HCT116 (cell line): Measurements from ENCODE around the gene SNX25. TPM values are rescaled to one million over a fixed set of nuclear protein-coding genes. Genes with fewer than 3 reads are reported as not detected.

Experiments
- ATAC-seq: fragments of 200-7000 bp; cut with Tn5 transposase; 2 replicates; pipeline ENCODE4 v1.9.1; 2020; ENCODE audit warnings: mild to moderate bottlenecking, moderate library complexity
- BruUV-seq: library from RNA; stranded (reverse); fragments of 400-500 nt; replicated peaks from 2 replicates; lab custom pipeline; 2021; lab: Mats Ljungman, UMichigan
- CTCF ChIA-PET: fragments of 300-600 bp; sonication (Branson Sonifier 250); formaldehyde crosslinking; loops from one replicate; lab custom pipeline; 2021; ENCODE audit warnings: antibody characterized with exemption; lab: Charles Lee
- POLR2A ChIA-PET: fragments of 300-600, 350-600 bp; sonication (Branson Sonifier 250); formaldehyde crosslinking; loops from one replicate; lab custom pipeline; 2021; ENCODE audit warnings: antibody characterized with exemption; lab: Charles Lee
- RAD21 ChIA-PET, 2 experiments: fragments of 300-600 bp; sonication (Branson Sonifier 250); formaldehyde crosslinking; loops; one replicate each; lab custom pipeline; 2023; ENCODE audit warnings: low total read pairs in 2 of 2; ENCODE audit not compliant: uncharacterized antibody in 2 of 2, unreplicated experiment in 2 of 2, low non-redundant PET in 1 of 2; lab: Charles Lee
- DNase-seq: peaks from one replicate; pipeline ENCODE4 v3.0.0-alpha.2; 2010; ENCODE audit warnings: low read depth, low spot score
- H2AFZ ChIP-seq: fragments of 200-600 bp; shearing (Covaris generic), sonication (generic); 2 replicates; pipeline ENCODE4 v1.6.1; 2017; ENCODE audit warnings: low read depth, mixed run types, mixed read lengths, antibody characterized with exemption, low read length; ENCODE audit not compliant: poor library complexity, severe bottlenecking
- H3K27ac ChIP-seq: 2 replicates; pipeline ENCODE4 v1.5.1; 2012; ENCODE audit warnings: low read depth, low read length
- H3K27me3 ChIP-seq: fragments of 200-600 bp; sonication (generic); 2 replicates; pipeline ENCODE4 v1.6.1; 2016; ENCODE audit warnings: mixed run types, low read length, mixed read lengths; ENCODE audit not compliant: insufficient read depth
- H3K36me3 ChIP-seq, 2 experiments: fragments of 200-500 bp in 1 of 2; fragments of 200-600 bp in 1 of 2; sonication (Bioruptor generic) in 1 of 2; sonication (generic) in 1 of 2; 2 replicates each; pipeline versions ENCODE4 v1.5.1 to v1.6.1; 2014 to 2016; ENCODE audit warnings: low read length in 2 of 2, inconsistent platforms in 1 of 2, mixed read lengths in 1 of 2, mixed run types in 1 of 2; ENCODE audit not compliant: insufficient read depth in 2 of 2, control insufficient read depth in 1 of 2
- H3K4me1 ChIP-seq, 2 experiments: fragments of 200-600 bp in 1 of 2; sonication (generic) in 1 of 2; 2 replicates each; pipeline versions ENCODE4 v1.5.1 to v1.6.1; 2012 to 2017; ENCODE audit warnings: low read length in 2 of 2, inconsistent platforms in 1 of 2, mild to moderate bottlenecking in 1 of 2, mixed read lengths in 1 of 2, mixed run types in 1 of 2, moderate library complexity in 1 of 2; ENCODE audit not compliant: insufficient read depth in 2 of 2, control insufficient read depth in 1 of 2
- H3K4me2 ChIP-seq: fragments of 200-600 bp; sonication (generic); 2 replicates; pipeline ENCODE4 v1.6.1; 2017; ENCODE audit warnings: mixed run types, low read length, mixed read lengths
- H3K4me3 ChIP-seq, 2 experiments: fragments of 200-600 bp in 1 of 2; sonication (generic) in 1 of 2; replicated peaks in 1 of 2; 2 replicates each; pipeline ENCODE4 v1.5.1; 2011 to 2016; ENCODE audit warnings: low read length in 2 of 2, control low read depth in 1 of 2, low read depth in 1 of 2, mild to moderate bottlenecking in 1 of 2, mixed read lengths in 1 of 2, mixed run types in 1 of 2
- H3K79me2 ChIP-seq: fragments of 200-600 bp; sonication (generic); 2 replicates; pipeline ENCODE4 v1.6.1; 2017; ENCODE audit warnings: mild to moderate bottlenecking, mixed run types, low read length, moderate library complexity, mixed read lengths; ENCODE audit not compliant: insufficient read depth
- H3K9ac ChIP-seq: fragments of 200-600 bp; sonication (generic); 2 replicates; pipeline ENCODE4 v1.6.1; 2016; ENCODE audit warnings: low read length, mixed read lengths
- H3K9me2 ChIP-seq: fragments of 200-600 bp; sonication (generic), shearing (Covaris generic); 2 replicates; pipeline ENCODE4 v1.6.1; 2017; ENCODE audit warnings: mixed run types, mild to moderate bottlenecking, moderate library complexity; ENCODE audit not compliant: insufficient read depth
- H3K9me3 ChIP-seq, 2 experiments: fragments of 200-500 bp in 1 of 2; fragments of 200-600 bp in 1 of 2; sonication (Bioruptor generic) in 1 of 2; sonication (generic) in 1 of 2; 2 replicates each; pipeline ENCODE4 v1.6.1; 2014 to 2017; ENCODE audit warnings: low read length in 2 of 2, mixed read lengths in 2 of 2, inconsistent platforms in 1 of 2, low read depth in 1 of 2, mild to moderate bottlenecking in 1 of 2, mixed run types in 1 of 2, moderate library complexity in 1 of 2; ENCODE audit not compliant: control insufficient read depth in 1 of 2, insufficient read depth in 1 of 2
- H4K20me1 ChIP-seq: fragments of 200-600 bp; sonication (generic), shearing (Covaris generic); 2 replicates; pipeline ENCODE4 v1.6.1; 2017; ENCODE audit warnings: mixed run types, mild to moderate bottlenecking, moderate library complexity; ENCODE audit not compliant: insufficient read depth
- ELF1 ChIP-seq: IDR thresholded peaks from 2 replicates; pipeline ENCODE4 v1.6.1; 2012; ENCODE audit warnings: low read depth, borderline replicate concordance
- EZH2 ChIP-seq: fragments of 200-600 bp; sonication (generic); IDR thresholded peaks from 2 replicates; pipeline ENCODE4 v1.6.1; 2017; ENCODE audit warnings: antibody characterized with exemption, mixed run types
- EZH2phosphoT487 ChIP-seq: fragments of 200-600 bp; IDR thresholded peaks from 2 replicates; pipeline ENCODE4 v1.6.1; 2018; ENCODE audit warnings: antibody characterized with exemption, borderline replicate concordance
- FOSL1 ChIP-seq: IDR thresholded peaks from 2 replicates; pipeline ENCODE4 v1.6.1; 2012; ENCODE audit warnings: low read depth
- JUND ChIP-seq: IDR thresholded peaks from 2 replicates; pipeline ENCODE4 v1.6.1; 2012
- POLR2A ChIP-seq: IDR thresholded peaks from 2 replicates; pipeline ENCODE4 v1.7.0; 2011; ENCODE audit warnings: borderline replicate concordance; ENCODE audit not compliant: insufficient read depth, insufficient read length; ENCODE audit errors: extremely low read depth
- RAD21 ChIP-seq: IDR thresholded peaks from 2 replicates; pipeline ENCODE4 v1.6.1; 2012; ENCODE audit warnings: low read depth, mild to moderate bottlenecking
- SIN3A ChIP-seq: IDR thresholded peaks from 2 replicates; pipeline ENCODE4 v1.6.1; 2012; ENCODE audit warnings: low read depth
- SRF ChIP-seq: IDR thresholded peaks from 2 replicates; pipeline ENCODE4 v1.6.1; 2012; ENCODE audit warnings: low read depth
- TCF7L2 ChIP-seq: IDR thresholded peaks from 2 replicates; pipeline ENCODE4 v1.7.0; 2011; ENCODE audit warnings: borderline replicate concordance, inconsistent platforms; ENCODE audit not compliant: insufficient read depth, insufficient read length; ENCODE audit errors: extremely low read depth
- YY1 ChIP-seq: IDR thresholded peaks from 2 replicates; pipeline ENCODE4 v1.6.1; 2011; ENCODE audit warnings: low read length, low read depth, moderate library complexity, mild to moderate bottlenecking; ENCODE audit not compliant: insufficient replicate concordance; ENCODE audit errors: extremely low read depth
- ZFX ChIP-seq: fragments of 450-650 bp; IDR thresholded peaks from 2 replicates; pipeline ENCODE4 v1.6.1; 2017
- ZNF274 ChIP-seq: fragments of 200-500 bp; sonication (Bioruptor generic); IDR thresholded peaks from 2 replicates; pipeline ENCODE4 v1.6.1; 2014; ENCODE audit warnings: mild to moderate bottlenecking, low read depth, low read length, inconsistent platforms
- intact Hi-C: fragments of 100-400 bp; cut with micrococcal nuclease; formaldehyde crosslinking; loops from 2 replicates; pipeline ENCODE4 v1.10.0; 2022
- total RNA-seq: library from RNA; stranded (reverse); gene quantifications from one replicate; pipeline ENCODE4 v1.2.1, GENCODE V29; 2021; ENCODE audit not compliant: unreplicated experiment
- TF ChIP-seq, protein P1 (sequence below), 3 experiments: fragments of 200-600 bp in 1 of 3; sonication (generic) in 1 of 3; IDR thresholded peaks in 2 of 3; conservative IDR thresholded peaks in 1 of 3; 2 replicates each; pipeline ENCODE4 v1.5.1; 2012 to 2017; ENCODE audit warnings: low read depth in 2 of 3, low read length in 2 of 3, antibody characterized with exemption in 1 of 3, borderline replicate concordance in 1 of 3, control low read depth in 1 of 3, mild to moderate bottlenecking in 1 of 3, mixed read lengths in 1 of 3, mixed run types in 1 of 3, moderate library complexity in 1 of 3; ENCODE audit not compliant: insufficient read depth in 1 of 3
- TF ChIP-seq, protein P2 (sequence below): IDR thresholded peaks from 2 replicates; pipeline ENCODE4 v1.6.1; 2011; ENCODE audit warnings: mild to moderate bottlenecking, low read length, moderate library complexity; ENCODE audit not compliant: insufficient replicate concordance; ENCODE audit errors: extremely low read depth

The SNX25 gene
- total RNA-seq, 1 experiment from 2014 or later: 20.9 TPM

GRCh38 chr4:185249105-185249504 lies 39.7 kb downstream of the SNX25 start:
- DNase-seq (no peak), ATAC-seq (no peak)
- intact Hi-C loops: no loop called here
- H3K4me3 ChIP-seq: no peak overlapping the region
- H3K4me1 ChIP-seq: no peaks in the 10 kb centered on the region
- BruUV-seq: no TSS peak
- CTCF ChIA-PET: no interaction called here
- H3K4me2 ChIP-seq: no peak overlapping the region
- no peaks in the 10 kb centered on the region for H4K20me1 ChIP-seq
- H3K9me3 ChIP-seq: no peaks in the 10 kb centered on the region
- POLR2A ChIA-PET: no interaction called here
- H3K27ac ChIP-seq: no peak overlapping the region
- no peak overlapping the region for H2AFZ ChIP-seq
- H3K9me2 ChIP-seq: no peaks in the 10 kb centered on the region
- no peaks in the 10 kb centered on the region for H3K36me3 ChIP-seq
- TF ChIP-seq RAD21: no peak
- no peak for TF ChIP-seq EZH2
- RAD21 ChIA-PET: no interaction called here
- H3K9ac ChIP-seq: no peak overlapping the region
- no peaks in the 10 kb centered on the region for H3K27me3 ChIP-seq
- peaks cover 6% of the 10 kb centered on the region for H3K79me2 ChIP-seq

DNA sequence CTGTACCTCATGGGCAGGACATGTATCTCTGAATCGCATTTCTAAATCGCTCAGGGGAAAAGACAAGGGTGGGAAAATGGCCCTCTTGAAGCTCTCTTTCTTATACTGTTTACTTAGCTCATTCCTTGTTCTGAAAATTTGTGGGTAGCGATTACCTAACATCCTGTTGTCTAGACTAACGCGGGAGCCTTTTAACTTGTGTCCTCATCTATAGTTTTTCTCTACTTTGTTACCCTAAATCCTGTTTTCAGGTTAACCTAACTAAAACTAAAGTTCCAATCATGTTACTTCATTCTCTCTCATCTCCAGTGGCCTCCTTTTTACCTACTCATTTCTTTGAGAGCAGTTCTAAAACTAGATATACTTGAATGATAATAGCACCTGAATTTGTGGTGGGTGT lies 45.0 kb downstream of the SNX25 start:
- no TSS peak for BruUV-seq
- RAD21 ChIA-PET: no interaction called here
- Histone ChIP-seq H3K9ac (no peak overlapping the region), H3K9me2 (no peaks in the 10 kb centered on the region), H3K9me3 (no peaks in the 10 kb centered on the region), H3K4me3 (no peak overlapping the region), H3K27ac (no peak overlapping the region), H3K36me3 (no peaks in the 10 kb centered on the region), H3K4me1 (peaks cover 6 to 29% of the 10 kb centered on the region in 2 experiments; a peak in 3 of 4 replicates), H3K4me2 (no peak overlapping the region), H2AFZ (no peak overlapping the region), H3K27me3 (no peaks in the 10 kb centered on the region), H3K79me2 (no peaks in the 10 kb centered on the region), H4K20me1 (no peaks in the 10 kb centered on the region)
- DNase-seq: no peak
- intact Hi-C loops: no loop called here
- POLR2A ChIA-PET: no interaction called here
- CTCF ChIA-PET: no interaction called here
- no peak for ATAC-seq
- TF ChIP-seq FOSL1: no peak
- TF ChIP-seq, protein P1, sequence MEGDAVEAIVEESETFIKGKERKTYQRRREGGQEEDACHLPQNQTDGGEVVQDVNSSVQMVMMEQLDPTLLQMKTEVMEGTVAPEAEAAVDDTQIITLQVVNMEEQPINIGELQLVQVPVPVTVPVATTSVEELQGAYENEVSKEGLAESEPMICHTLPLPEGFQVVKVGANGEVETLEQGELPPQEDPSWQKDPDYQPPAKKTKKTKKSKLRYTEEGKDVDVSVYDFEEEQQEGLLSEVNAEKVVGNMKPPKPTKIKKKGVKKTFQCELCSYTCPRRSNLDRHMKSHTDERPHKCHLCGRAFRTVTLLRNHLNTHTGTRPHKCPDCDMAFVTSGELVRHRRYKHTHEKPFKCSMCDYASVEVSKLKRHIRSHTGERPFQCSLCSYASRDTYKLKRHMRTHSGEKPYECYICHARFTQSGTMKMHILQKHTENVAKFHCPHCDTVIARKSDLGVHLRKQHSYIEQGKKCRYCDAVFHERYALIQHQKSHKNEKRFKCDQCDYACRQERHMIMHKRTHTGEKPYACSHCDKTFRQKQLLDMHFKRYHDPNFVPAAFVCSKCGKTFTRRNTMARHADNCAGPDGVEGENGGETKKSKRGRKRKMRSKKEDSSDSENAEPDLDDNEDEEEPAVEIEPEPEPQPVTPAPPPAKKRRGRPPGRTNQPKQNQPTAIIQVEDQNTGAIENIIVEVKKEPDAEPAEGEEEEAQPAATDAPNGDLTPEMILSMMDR (IDR thresholded peaks at IDR 0.05 in 2 of 3, conservative IDR thresholded peaks at IDR 0.05 in 1 of 3; ENCODE audit: borderline replicate concordance in 1 of 3, insufficient read depth in 1 of 3, low read depth in 2 of 3, low read length in 2 of 3): no peak
- no peak for TF ChIP-seq ZNF274
- no peak for TF ChIP-seq EZH2phosphoT487
- TF ChIP-seq, protein P2, sequence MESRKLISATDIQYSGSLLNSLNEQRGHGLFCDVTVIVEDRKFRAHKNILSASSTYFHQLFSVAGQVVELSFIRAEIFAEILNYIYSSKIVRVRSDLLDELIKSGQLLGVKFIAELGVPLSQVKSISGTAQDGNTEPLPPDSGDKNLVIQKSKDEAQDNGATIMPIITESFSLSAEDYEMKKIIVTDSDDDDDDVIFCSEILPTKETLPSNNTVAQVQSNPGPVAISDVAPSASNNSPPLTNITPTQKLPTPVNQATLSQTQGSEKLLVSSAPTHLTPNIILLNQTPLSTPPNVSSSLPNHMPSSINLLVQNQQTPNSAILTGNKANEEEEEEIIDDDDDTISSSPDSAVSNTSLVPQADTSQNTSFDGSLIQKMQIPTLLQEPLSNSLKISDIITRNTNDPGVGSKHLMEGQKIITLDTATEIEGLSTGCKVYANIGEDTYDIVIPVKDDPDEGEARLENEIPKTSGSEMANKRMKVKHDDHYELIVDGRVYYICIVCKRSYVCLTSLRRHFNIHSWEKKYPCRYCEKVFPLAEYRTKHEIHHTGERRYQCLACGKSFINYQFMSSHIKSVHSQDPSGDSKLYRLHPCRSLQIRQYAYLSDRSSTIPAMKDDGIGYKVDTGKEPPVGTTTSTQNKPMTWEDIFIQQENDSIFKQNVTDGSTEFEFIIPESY: no peak
- no peak for TF ChIP-seq ZFX
- TF ChIP-seq SRF: no peak
- TF ChIP-seq POLR2A: no peak
- TF ChIP-seq ELF1: no peak
- no peak for TF ChIP-seq YY1
- no peak for TF ChIP-seq JUND
- TF ChIP-seq SIN3A: no peak
- TF ChIP-seq TCF7L2: no peak
